Measurements from ENCODE around the gene LONP1.

DNA sequence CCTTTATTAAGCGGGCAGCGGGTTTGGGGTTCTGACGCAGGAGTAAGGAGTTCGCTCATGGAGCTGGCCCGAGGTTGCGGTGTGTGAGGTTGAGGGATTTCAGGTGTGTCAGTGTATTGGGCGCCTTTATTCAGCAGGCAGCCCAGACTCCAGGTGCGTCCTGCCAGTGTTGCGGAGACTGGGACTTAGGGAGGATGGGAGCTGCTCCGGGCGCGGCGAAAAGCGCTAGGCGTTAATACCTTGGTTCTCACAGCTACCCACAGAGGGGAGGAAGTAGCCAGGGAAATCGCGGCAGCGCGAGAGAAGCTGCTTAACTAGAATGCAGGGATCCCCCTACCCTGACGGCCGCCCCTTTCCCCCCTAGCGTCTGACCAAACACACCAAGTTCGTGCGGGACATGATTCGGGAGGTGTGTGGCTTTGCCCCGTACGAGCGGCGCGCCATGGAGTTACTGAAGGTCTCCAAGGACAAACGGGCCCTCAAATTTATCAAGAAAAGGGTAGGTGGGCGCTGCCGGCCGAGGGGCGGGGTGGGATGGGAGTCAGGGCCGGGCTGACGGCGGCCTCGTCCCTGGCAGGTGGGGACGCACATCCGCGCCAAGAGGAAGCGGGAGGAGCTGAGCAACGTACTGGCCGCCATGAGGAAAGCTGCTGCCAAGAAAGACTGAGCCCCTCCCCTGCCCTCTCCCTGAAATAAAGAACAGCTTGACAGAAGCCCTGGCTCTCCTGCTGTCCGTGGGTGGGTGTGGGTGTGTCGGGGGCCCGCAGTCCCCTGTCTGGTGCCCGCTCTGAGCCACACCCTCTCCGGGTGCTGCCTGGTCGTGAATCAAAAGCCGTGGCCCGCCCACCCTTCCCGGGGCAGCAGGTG, 28.8 kb downstream of the LONP1 start:
- no peak for TF ChIP-seq POLR2A (IDR thresholded peaks at IDR 0.05)
- TF ChIP-seq, protein P1, sequence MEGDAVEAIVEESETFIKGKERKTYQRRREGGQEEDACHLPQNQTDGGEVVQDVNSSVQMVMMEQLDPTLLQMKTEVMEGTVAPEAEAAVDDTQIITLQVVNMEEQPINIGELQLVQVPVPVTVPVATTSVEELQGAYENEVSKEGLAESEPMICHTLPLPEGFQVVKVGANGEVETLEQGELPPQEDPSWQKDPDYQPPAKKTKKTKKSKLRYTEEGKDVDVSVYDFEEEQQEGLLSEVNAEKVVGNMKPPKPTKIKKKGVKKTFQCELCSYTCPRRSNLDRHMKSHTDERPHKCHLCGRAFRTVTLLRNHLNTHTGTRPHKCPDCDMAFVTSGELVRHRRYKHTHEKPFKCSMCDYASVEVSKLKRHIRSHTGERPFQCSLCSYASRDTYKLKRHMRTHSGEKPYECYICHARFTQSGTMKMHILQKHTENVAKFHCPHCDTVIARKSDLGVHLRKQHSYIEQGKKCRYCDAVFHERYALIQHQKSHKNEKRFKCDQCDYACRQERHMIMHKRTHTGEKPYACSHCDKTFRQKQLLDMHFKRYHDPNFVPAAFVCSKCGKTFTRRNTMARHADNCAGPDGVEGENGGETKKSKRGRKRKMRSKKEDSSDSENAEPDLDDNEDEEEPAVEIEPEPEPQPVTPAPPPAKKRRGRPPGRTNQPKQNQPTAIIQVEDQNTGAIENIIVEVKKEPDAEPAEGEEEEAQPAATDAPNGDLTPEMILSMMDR (IDR thresholded peaks at IDR 0.05), result no peak
